Measurements from ENCODE around the gene GAPDHS. TPM values are rescaled to one million over a fixed set of nuclear protein-coding genes. Genes with fewer than 3 reads are reported as not detected.

The GAPDHS gene
- total RNA-seq, 1 experiment from 2014 or later: not detected

DNA sequence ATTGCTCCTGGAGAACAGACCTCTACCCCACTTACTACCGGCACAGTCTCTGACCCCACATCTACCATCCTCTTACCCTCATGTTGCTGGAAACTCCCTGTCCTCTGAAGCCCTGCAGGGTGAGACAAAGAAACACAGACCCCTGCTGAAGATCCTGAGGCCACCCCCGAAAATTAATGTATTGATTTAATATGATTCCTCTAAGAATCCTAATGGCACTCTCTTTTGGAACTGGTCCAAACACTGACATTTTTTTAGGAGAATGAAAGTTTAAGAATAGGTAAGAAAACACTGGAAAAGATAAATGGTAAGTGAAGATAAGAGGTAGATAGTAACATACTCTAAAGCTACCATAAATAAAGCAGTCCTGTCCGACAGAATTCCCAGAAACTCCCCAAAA, 25.1 kb upstream of the GAPDHS start:
- no peaks in the 10 kb centered on the region for H4K20me1 ChIP-seq (ENCODE audit: low read length)
- no peaks in the 10 kb centered on the region for H3K27me3 ChIP-seq (ENCODE audit: low read length)
- peak overlapping the region; percentile 96; the same call in 1 of the 2 replicates for H3K4me3 ChIP-seq (ENCODE audit: low read length)
- peak overlapping the region; percentile 93; the same call in 1 of the 2 replicates for H3K9ac ChIP-seq (ENCODE audit: low read length)
- peaks cover 25% of the 10 kb centered on the region for H3K79me2 ChIP-seq (ENCODE audit: low read length)
- peaks cover 13% of the 10 kb centered on the region; the same call in 1 of the 2 replicates for H3K4me1 ChIP-seq (ENCODE audit: insufficient read depth, low read length)
- TF ChIP-seq, protein P1, sequence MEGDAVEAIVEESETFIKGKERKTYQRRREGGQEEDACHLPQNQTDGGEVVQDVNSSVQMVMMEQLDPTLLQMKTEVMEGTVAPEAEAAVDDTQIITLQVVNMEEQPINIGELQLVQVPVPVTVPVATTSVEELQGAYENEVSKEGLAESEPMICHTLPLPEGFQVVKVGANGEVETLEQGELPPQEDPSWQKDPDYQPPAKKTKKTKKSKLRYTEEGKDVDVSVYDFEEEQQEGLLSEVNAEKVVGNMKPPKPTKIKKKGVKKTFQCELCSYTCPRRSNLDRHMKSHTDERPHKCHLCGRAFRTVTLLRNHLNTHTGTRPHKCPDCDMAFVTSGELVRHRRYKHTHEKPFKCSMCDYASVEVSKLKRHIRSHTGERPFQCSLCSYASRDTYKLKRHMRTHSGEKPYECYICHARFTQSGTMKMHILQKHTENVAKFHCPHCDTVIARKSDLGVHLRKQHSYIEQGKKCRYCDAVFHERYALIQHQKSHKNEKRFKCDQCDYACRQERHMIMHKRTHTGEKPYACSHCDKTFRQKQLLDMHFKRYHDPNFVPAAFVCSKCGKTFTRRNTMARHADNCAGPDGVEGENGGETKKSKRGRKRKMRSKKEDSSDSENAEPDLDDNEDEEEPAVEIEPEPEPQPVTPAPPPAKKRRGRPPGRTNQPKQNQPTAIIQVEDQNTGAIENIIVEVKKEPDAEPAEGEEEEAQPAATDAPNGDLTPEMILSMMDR (conservative IDR thresholded peaks at IDR 0.05; ENCODE audit: low read depth, low read length): no peak
- TF ChIP-seq EZH2phosphoT487 (IDR thresholded peaks at IDR 0.05; ENCODE audit: borderline replicate concordance, low read length) (no peak), EZH2 (IDR thresholded peaks at IDR 0.05; ENCODE audit: low read length, unreplicated experiment) (no peak)
- no peaks in the 10 kb centered on the region for H3F3A ChIP-seq (ENCODE audit: low read length, unreplicated experiment)
- H3K36me3 ChIP-seq (ENCODE audit: low read depth, low read length): no peaks in the 10 kb centered on the region
- no peak for ATAC-seq
- peak overlapping the region; percentile 86 for H3K4me2 ChIP-seq (ENCODE audit: low read length)
- DNase-seq: no peak
- intact Hi-C loops (cut with micrococcal nuclease): loop anchor here (5.0 kb wide), 1 partner anchor 241 kb away; the partner anchor contains the start of gene USF2
- CTCF ChIA-PET: no interaction called here
- H3K9me3 ChIP-seq (ENCODE audit: low read length): no peaks in the 10 kb centered on the region
- BruUV-seq (replicated peaks): no TSS peak
- no peaks in the 10 kb centered on the region for H3K9me2 ChIP-seq (replicated peaks; ENCODE audit: low read length)
- H2AFZ ChIP-seq (ENCODE audit: low read length): no peak overlapping the region
- POLR2A ChIA-PET (ENCODE audit: unreplicated experiment): no interaction called here
- no peak overlapping the region for H3K27ac ChIP-seq (ENCODE audit: low read length)

DNA sequence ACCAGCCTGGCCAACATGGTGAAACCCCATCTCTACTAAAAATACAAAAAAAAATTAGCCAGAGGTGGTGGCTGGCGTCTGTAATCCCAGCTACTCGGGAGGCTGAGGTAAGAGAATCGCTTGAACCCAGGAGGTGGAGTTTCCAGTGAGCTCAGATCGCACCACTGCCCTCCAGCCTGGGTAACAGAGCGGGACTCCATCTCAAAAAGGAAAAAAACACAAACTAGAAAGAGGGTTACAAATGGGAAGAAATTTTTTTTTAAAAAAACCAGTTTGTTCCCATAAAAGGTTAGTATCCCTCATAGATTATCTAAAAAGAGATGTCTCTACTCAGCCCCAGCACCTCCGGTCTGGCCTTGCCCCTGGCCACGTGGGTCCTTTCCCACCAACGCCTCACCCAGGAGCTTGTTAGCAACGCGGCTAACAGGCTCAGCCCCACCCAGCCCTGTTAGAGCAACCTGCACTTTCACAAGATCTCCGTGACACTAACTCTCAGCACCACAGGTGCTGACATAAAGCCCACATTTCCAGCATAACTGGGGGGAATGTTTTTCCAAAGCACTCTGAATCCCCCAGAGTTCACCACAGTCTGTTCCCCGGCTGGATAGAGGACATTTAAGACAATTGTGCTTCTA, 24.1 kb upstream of the GAPDHS start:
- H3K9ac ChIP-seq (ENCODE audit: low read length): peak overlapping the region; percentile 93

More for the DNA sequence above, 24.1 kb upstream of the GAPDHS start:
- Histone ChIP-seq H3F3A (ENCODE audit: low read length, unreplicated experiment) (no peaks in the 10 kb centered on the region), H4K20me1 (ENCODE audit: low read length) (no peaks in the 10 kb centered on the region), H3K4me2 (ENCODE audit: low read length) (peak overlapping the region; percentile 86), H3K9me2 (replicated peaks; ENCODE audit: low read length) (no peaks in the 10 kb centered on the region), H3K9me3 (ENCODE audit: low read length) (no peaks in the 10 kb centered on the region), H3K4me3 (ENCODE audit: low read length) (peak overlapping the region; percentile 96), H3K79me2 (ENCODE audit: low read length) (peaks cover 25% of the 10 kb centered on the region), H2AFZ (ENCODE audit: low read length) (peak overlapping the region; percentile 92), H3K27me3 (ENCODE audit: low read length) (no peaks in the 10 kb centered on the region), H3K27ac (ENCODE audit: low read length) (peak overlapping the region; percentile 77), H3K36me3 (ENCODE audit: low read depth, low read length) (no peaks in the 10 kb centered on the region), H3K4me1 (ENCODE audit: insufficient read depth, low read length) (peaks cover 13% of the 10 kb centered on the region; the same call in 1 of the 2 replicates)
- no peak for TF ChIP-seq EZH2 (IDR thresholded peaks at IDR 0.05; ENCODE audit: low read length, unreplicated experiment)
- TF ChIP-seq, protein P1 (conservative IDR thresholded peaks at IDR 0.05; ENCODE audit: low read depth, low read length): no peak
- TF ChIP-seq EZH2phosphoT487 (IDR thresholded peaks at IDR 0.05; ENCODE audit: borderline replicate concordance, low read length): no peak
- intact Hi-C loops (cut with micrococcal nuclease): loop anchor here (5.0 kb wide), 1 partner anchor 242 kb away; the partner anchor contains the start of gene USF2
- no TSS peak for BruUV-seq (replicated peaks)
- DNase-seq (peak; percentile 67), ATAC-seq (peak; percentile 67)
- POLR2A ChIA-PET (ENCODE audit: unreplicated experiment): interaction anchor here (0.7 kb wide), 1 partner anchor 17 kb away, joined by 3 read pairs; no protein-coding TSS in a partner anchor
- CTCF ChIA-PET: no interaction called here

Data from PC-3 (cell line).